ENCODE measurements around the gene EGLN1. TPM values are rescaled to one million over a fixed set of nuclear protein-coding genes. Genes with fewer than 3 reads are reported as not detected.

EGLN1 gene
- total RNA-seq, 2 experiments from 2014 or later: 46.5 to 47.2 TPM

GRCh38 chr1:231414260-231415016, 7.6 kb downstream of the EGLN1 start:
- TF ChIP-seq CTCF (IDR thresholded peaks at IDR 0.05): no peak
- Mint-ChIP-seq H3K4me1 (ENCODE audit: low read depth) (peaks cover 63% of the 10 kb centered on the region), H3K27ac (no peak overlapping the region), H3K9me3 (no peaks in the 10 kb centered on the region), H3K4me3 (no peak overlapping the region), H3K27me3 (no peaks in the 10 kb centered on the region), H3K36me3 (ENCODE audit: low read depth) (peaks cover 51% of the 10 kb centered on the region)
- POLR2A ChIA-PET: no interaction called here
- no peak for DNase-seq
- CTCF ChIA-PET: interaction anchor here (0.8 to 1.4 kb wide), 4 partner anchors 57 to 189 kb away, joined by 3 read pairs; no protein-coding TSS in a partner anchor
- no peak for ATAC-seq
- intact Hi-C loops (cut with micrococcal nuclease): no loop called here

GRCh38 chr1:231413749-231414082, 8.4 kb downstream of the EGLN1 start:
- ATAC-seq (no peak), DNase-seq (no peak)
- Mint-ChIP-seq H3K36me3 (ENCODE audit: low read depth) (peaks cover 46% of the 10 kb centered on the region), H3K27ac (no peak overlapping the region), H3K27me3 (no peaks in the 10 kb centered on the region), H3K4me3 (no peak overlapping the region), H3K4me1 (ENCODE audit: low read depth) (peaks cover 57% of the 10 kb centered on the region), H3K9me3 (no peaks in the 10 kb centered on the region)
- POLR2A ChIA-PET: no interaction called here
- CTCF ChIA-PET: interaction anchor here (0.8 to 1.4 kb wide), 2 partner anchors 81 to 100 kb away, joined by 3 read pairs; no protein-coding TSS in a partner anchor
- no peak for TF ChIP-seq CTCF (IDR thresholded peaks at IDR 0.05)
- intact Hi-C loops (cut with micrococcal nuclease): no loop called here

DNA sequence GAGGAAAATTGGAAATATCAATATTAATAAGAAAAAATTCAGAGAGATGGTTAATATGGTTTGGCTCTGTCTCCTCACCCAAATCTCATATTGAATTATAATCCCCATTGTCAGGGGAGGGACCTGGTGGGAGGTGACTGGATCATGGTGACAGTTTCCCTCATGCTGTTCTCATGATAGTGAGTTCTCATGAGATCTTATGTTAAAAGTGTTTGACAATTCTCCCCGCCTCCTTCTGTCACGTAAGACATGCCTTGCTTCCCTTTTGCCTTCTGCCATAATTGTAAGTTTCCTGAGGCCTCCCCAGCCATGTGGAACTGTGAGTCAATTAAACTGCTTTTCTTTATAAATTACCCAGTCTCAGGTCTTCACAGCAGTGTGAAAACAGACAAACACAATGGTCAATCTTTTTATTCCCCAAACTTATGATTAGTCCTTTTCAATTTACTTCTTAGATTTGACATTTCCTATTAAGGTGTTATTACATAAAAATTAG, 11.0 kb downstream of the EGLN1 start:
- POLR2A ChIA-PET: interaction anchor here (0.6 to 2.2 kb wide), 2 partner anchors 10 to 177 kb away, joined by 3 to 8 read pairs; no protein-coding TSS in a partner anchor
- Mint-ChIP-seq H3K9me3 (no peaks in the 10 kb centered on the region), H3K4me3 (no peak overlapping the region), H3K36me3 (ENCODE audit: low read depth) (peaks cover 36% of the 10 kb centered on the region), H3K27me3 (no peaks in the 10 kb centered on the region), H3K4me1 (ENCODE audit: low read depth) (peaks cover 43% of the 10 kb centered on the region), H3K27ac (no peak overlapping the region)
- no peak for DNase-seq
- no peak for ATAC-seq
- intact Hi-C loops (cut with micrococcal nuclease): no loop called here
- CTCF ChIA-PET: interaction anchor here (1.4 to 1.7 kb wide), 2 partner anchors 9 to 193 kb away, joined by 4 to 5 read pairs; no protein-coding TSS in a partner anchor
- no peak for TF ChIP-seq CTCF (IDR thresholded peaks at IDR 0.05)

DNA sequence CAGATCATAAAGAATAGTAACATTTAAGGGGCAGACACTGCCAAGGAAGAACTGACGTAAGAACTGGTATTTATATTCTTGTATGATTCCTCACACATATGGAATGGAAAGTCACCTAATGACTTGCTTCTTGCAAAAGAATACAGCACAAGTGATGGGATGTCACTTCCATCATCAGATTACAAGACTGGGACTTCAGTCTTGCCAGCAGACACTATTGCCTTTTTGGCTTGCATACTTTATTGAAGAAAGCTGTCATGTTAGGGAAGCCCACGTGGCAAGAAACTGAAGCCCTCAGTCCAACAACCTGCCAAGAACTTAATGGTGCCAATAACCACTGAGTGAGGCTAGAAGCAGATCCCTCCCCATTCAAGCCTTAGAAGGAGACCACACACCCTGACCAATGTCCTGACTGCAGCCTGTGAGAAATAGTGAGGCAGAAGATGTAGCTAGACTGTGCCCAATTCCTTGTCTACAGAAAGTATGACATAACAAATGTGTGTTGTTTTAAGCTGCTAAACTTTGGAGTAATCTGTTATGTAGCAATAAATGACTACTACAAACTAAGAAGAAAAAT, 12.0 kb downstream of the EGLN1 start:
- ChIA-PET POLR2A (interaction anchor here (0.6 to 2.2 kb wide), 3 partner anchors 11 to 490 kb away, joined by 3 to 8 read pairs (median 5); partner anchors contain the start of gene EGLN1), CTCF (interaction anchor here (0.6 to 1.7 kb wide), 3 partner anchors 10 to 193 kb away, joined by 3 to 5 read pairs (median 4); no protein-coding TSS in a partner anchor)
- Mint-ChIP-seq H3K27ac (no peak overlapping the region), H3K27me3 (no peaks in the 10 kb centered on the region), H3K36me3 (ENCODE audit: low read depth) (peaks cover 36% of the 10 kb centered on the region), H3K4me3 (no peak overlapping the region), H3K9me3 (no peaks in the 10 kb centered on the region), H3K4me1 (ENCODE audit: low read depth) (peaks cover 42% of the 10 kb centered on the region)
- DNase-seq (no peak), ATAC-seq (no peak)
- TF ChIP-seq CTCF (IDR thresholded peaks at IDR 0.05): no peak
- intact Hi-C loops (cut with micrococcal nuclease): no loop called here

Measured in activated CD8-positive, alpha-beta T cell treated with anti-CD3 and anti-CD28 coated beads for 36 hours (primary cell).